GM10248 (cell line): ENCODE results near the gene CDK13.

Experiments
- CTCF ChIA-PET: fragments of 300-600 bp; sonication (Branson Sonifier 250); formaldehyde crosslinking; extraction: SDS; loops from one replicate; lab custom pipeline; 2021; ENCODE audit warnings: antibody characterized with exemption; lab: Yijun Ruan, JAX
- POLR2A ChIA-PET: fragments of 350-650 bp; sonication (Branson Sonifier 250); formaldehyde crosslinking; extraction: SDS; loops from one replicate; lab custom pipeline; 2020; ENCODE audit warnings: antibody characterized with exemption; lab: Yijun Ruan, JAX
- DNase-seq: peaks from one replicate; pipeline ENCODE4 v3.0.0; 2012; ENCODE audit errors: extremely low spot score
- TF ChIP-seq, protein P1 (sequence below): IDR thresholded peaks from 2 replicates; pipeline ENCODE4 v1.5.1; 2012; ENCODE audit warnings: mild to moderate bottlenecking, low read depth; ENCODE audit errors: extremely low read depth, missing control alignments, control extremely low read depth

CDK13 gene

DNA sequence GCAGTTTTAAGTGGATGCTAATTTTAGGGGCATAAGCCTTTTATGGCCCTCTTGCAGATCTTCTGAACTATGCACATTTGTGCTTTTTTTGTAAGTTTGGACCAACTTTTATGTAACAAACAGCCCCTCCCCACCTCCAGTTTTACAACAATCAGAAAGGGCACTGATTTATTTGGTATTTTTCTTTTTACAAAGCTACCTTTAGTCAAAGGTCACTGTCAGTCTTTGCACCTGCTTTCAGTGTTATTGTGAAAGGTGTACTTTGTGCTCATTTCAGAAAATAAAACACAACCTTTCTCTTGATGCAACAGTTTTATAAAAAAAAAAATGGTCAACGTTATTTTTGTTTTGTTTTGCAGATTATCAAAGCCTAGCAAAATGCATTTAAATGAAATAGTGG lies 145.2 kb downstream of the CDK13 start:
- no peak for DNase-seq
- POLR2A ChIA-PET = no interaction called here
- TF ChIP-seq, protein P1, sequence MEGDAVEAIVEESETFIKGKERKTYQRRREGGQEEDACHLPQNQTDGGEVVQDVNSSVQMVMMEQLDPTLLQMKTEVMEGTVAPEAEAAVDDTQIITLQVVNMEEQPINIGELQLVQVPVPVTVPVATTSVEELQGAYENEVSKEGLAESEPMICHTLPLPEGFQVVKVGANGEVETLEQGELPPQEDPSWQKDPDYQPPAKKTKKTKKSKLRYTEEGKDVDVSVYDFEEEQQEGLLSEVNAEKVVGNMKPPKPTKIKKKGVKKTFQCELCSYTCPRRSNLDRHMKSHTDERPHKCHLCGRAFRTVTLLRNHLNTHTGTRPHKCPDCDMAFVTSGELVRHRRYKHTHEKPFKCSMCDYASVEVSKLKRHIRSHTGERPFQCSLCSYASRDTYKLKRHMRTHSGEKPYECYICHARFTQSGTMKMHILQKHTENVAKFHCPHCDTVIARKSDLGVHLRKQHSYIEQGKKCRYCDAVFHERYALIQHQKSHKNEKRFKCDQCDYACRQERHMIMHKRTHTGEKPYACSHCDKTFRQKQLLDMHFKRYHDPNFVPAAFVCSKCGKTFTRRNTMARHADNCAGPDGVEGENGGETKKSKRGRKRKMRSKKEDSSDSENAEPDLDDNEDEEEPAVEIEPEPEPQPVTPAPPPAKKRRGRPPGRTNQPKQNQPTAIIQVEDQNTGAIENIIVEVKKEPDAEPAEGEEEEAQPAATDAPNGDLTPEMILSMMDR = no peak
- CTCF ChIA-PET = interaction anchor here (1.3 to 1.6 kb wide), 2 partner anchors 9 to 199 kb away, joined by 3 to 5 read pairs; no protein-coding TSS in a partner anchor

DNA sequence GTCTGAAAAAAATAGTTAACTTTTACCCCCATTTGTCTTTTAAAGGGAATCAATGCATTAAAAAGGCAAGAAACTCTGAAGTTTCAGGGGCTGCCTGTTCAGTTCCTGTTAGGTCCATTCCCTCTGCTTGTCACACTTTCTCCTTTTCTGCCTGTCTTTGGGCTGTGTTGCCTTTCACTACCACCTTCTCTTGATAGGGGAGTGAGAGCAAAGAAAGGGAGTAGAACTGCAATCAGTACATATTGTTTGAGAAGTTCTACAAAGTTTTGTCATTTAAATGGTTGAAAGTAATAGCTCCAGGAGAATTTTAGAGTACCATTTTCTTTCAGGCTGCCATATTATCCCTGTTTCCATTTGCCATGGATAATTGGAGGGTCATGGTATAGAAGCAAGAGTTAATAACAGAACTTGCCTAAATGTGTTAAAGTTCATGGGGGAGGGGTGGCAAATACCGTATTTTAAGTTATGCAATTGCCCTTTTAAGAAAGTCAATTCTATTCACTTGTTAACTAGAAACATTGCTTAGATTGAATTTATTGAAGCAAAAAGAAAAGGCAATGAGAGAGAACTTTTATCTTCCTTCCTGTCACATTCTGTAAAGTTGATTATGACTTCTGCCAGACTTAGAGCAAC lies 145.8 kb downstream of the CDK13 start:
- no peak for DNase-seq
- TF ChIP-seq, protein P1 = no peak
- ChIA-PET CTCF (interaction anchor here (1.3 to 1.6 kb wide), 2 partner anchors 8 to 199 kb away, joined by 3 to 5 read pairs; no protein-coding TSS in a partner anchor), POLR2A (no interaction called here)

DNA sequence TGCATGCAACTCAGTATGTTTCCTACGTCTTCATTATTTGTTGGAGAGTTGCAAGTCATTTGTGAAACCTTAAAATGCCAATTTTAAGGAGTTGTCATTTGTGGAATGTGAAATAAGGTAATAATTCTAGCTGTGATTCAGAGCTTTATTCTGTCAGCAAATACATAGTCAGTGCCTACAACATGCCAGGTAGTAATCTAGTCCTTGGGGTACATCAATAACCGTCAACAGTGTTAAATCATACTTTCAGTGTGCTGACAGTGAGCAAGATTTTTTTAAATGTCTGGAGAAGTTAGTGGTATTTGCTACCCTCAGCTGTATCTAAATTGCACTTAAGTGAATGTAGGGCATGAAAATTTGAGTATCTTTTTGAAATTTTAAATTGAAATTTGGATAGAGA lies 147.7 kb downstream of the CDK13 start:
- TF ChIP-seq, protein P1 = no peak
- CTCF ChIA-PET = interaction anchor here (1.3 to 1.7 kb wide), 3 partner anchors 37 to 45 kb away, joined by 3 to 5 read pairs (median 3); partner anchors contain the start of genes MPLKIP and SUGCT
- POLR2A ChIA-PET = no interaction called here
- DNase-seq = no peak

DNA sequence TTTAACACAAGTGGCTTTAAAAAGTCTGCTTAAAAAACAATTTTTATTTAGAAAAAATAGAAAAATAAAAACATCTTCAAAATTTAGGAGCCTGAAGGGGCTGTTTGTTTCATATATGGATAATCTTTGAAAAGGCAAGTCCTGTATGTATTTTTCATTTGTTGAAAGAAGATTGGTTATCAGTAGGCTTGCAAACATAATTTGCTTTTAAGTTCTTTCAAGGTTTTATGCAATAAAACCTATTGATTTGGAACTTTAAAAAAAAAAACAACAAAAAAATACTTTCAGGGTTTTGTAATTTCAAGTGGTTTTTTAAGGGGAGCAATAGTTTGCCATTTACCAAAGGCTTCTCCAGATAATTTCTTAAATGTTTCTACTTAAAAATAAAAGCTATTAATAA lies 148.8 kb downstream of the CDK13 start:
- ChIA-PET POLR2A (no interaction called here), CTCF (interaction anchor here (1.3 to 1.7 kb wide), 3 partner anchors 36 to 47 kb away, joined by 3 to 5 read pairs (median 3); partner anchors contain the start of genes MPLKIP and SUGCT)
- TF ChIP-seq, protein P1 = no peak
- no peak for DNase-seq

DNA sequence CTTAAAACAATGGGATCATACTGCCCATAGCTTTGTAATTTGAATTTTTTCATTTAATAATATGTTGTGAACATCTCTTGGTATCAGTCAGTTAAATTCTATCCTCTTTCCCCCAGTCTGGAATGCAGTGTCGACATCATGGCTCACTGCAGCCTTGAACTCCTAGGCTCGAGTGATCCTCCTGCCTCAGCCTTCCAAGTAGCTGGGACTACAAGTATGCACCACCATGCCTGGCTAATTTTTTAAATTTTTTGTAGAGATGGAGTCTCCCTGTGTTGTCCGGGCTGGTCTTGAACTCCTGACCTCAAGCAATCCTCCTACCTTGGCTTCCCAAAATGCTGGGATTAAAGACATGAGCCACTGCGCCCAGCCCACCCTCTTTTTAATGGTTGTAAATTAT lies 149.8 kb downstream of the CDK13 start:
- TF ChIP-seq, protein P1 = no peak
- no peak for DNase-seq
- CTCF ChIA-PET = no interaction called here
- POLR2A ChIA-PET = no interaction called here

DNA sequence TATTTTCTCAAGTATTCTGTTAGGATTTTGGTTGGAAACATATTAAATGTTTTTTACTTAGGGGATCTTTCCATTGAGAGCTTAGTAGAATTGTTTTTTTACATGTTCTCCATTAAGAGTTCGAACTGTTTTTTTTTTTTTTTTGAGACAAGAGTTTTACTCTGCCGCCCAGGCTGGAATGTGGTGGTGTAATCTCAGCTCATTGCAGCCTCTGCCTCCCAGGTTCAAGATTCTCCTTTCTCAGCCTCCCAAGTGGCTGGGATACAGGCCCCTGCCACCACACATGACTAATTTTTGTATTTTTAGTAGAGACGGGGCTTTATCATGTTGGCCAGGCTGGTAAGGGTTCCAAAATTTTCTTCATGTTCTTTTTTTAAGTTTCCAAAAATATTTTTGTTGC lies 151.1 kb downstream of the CDK13 start:
- POLR2A ChIA-PET = no interaction called here
- TF ChIP-seq, protein P1 = no peak
- no peak for DNase-seq
- CTCF ChIA-PET = interaction anchor here (1.2 to 1.7 kb wide), 3 partner anchors 11 to 49 kb away, joined by 3 to 6 read pairs (median 3); no protein-coding TSS in a partner anchor
